ENCODE measurements around the gene GNAQ. TPM values are rescaled to one million over a fixed set of nuclear protein-coding genes. Genes with fewer than 3 reads are reported as not detected.
"Not testable (repeated sequence)": the region's sequence is repeated elsewhere in the genome, so short reads cannot be mapped to it uniquely, and the experiment has no call there.

Gene GNAQ
- polyA plus RNA-seq, 3 donors from 2014 or later = 4.5 to 7.4 (median 5.1) TPM

- H3K36me3 Mint-ChIP-seq = no peaks in the 10 kb centered on the region
- peaks cover 0 to 2% (median 0%) of the 10 kb centered on the region in 3 donors for H3K27me3 Mint-ChIP-seq (ENCODE audit: low read depth in 3 of 3)
- no peak for DNase-seq
- H3K4me1 Mint-ChIP-seq = peaks cover 7 to 16% of the 10 kb centered on the region in 2 donors
- peak overlapping the region in 1 of 6 donors; percentile 0 for H3K27ac Mint-ChIP-seq
- H3K9me3 Mint-ChIP-seq = no peaks in the 10 kb centered on the region
- H3K4me3 Mint-ChIP-seq = no peak overlapping the region
These were observed 140.3 kb downstream of the GNAQ start for GRCh38 chr9:77891128-77891800.

- no peaks in the 10 kb centered on the region for H3K27me3 Mint-ChIP-seq (ENCODE audit: low read depth in 3 of 3)
- DNase-seq = no peak
- H3K27ac Mint-ChIP-seq = no peak overlapping the region
- no peaks in the 10 kb centered on the region for H3K9me3 Mint-ChIP-seq
- H3K4me3 Mint-ChIP-seq = no peak overlapping the region
- H3K4me1 Mint-ChIP-seq = peaks cover 15 to 37% of the 10 kb centered on the region in 2 donors
- H3K36me3 Mint-ChIP-seq = no peaks in the 10 kb centered on the region
These were observed 143.9 kb downstream of the GNAQ start for GRCh38 chr9:77887662-77888061.

GRCh38 chr9:77885104-77885672 is 146.4 kb downstream of the GNAQ start:
- H3K9me3 Mint-ChIP-seq = no peaks in the 10 kb centered on the region
- no peaks in the 10 kb centered on the region for H3K36me3 Mint-ChIP-seq
- no peaks in the 10 kb centered on the region for H3K27me3 Mint-ChIP-seq (ENCODE audit: low read depth in 3 of 3)
- no peak overlapping the region for H3K4me3 Mint-ChIP-seq
- no peak for DNase-seq
- no peak overlapping the region for H3K27ac Mint-ChIP-seq
- peaks cover 14 to 36% of the 10 kb centered on the region in 2 donors for H3K4me1 Mint-ChIP-seq

GRCh38 chr9:77883846-77884771 is 147.5 kb downstream of the GNAQ start:
- H3K4me1 Mint-ChIP-seq = peaks cover 14 to 36% of the 10 kb centered on the region in 2 donors
- H3K9me3 Mint-ChIP-seq = no peaks in the 10 kb centered on the region
- no peaks in the 10 kb centered on the region for H3K27me3 Mint-ChIP-seq (ENCODE audit: low read depth in 3 of 3)
- no peak for DNase-seq
- peak overlapping the region in 1 of 6 donors; percentile 61 for H3K27ac Mint-ChIP-seq
- H3K4me3 Mint-ChIP-seq = no peak overlapping the region
- no peaks in the 10 kb centered on the region for H3K36me3 Mint-ChIP-seq

- no peaks in the 10 kb centered on the region for H3K36me3 Mint-ChIP-seq
- peaks cover 14 to 36% of the 10 kb centered on the region in 2 donors for H3K4me1 Mint-ChIP-seq
- no peaks in the 10 kb centered on the region for H3K9me3 Mint-ChIP-seq
- H3K4me3 Mint-ChIP-seq = no peak overlapping the region
- DNase-seq = no peak
- no peak overlapping the region for H3K27ac Mint-ChIP-seq
- peaks cover 0 to 1% (median 0%) of the 10 kb centered on the region in 3 donors for H3K27me3 Mint-ChIP-seq (ENCODE audit: low read depth in 3 of 3)
These were observed 148.5 kb downstream of the GNAQ start for GRCh38 chr9:77883133-77883532.

- Mint-ChIP-seq H3K9me3 (no peaks in the 10 kb centered on the region), H3K27me3 (ENCODE audit: low read depth in 3 of 3) (peaks cover 0 to 1% (median 0%) of the 10 kb centered on the region in 3 donors), H3K4me3 (no peak overlapping the region), H3K4me1 (peaks cover 14 to 36% of the 10 kb centered on the region in 2 donors), H3K27ac (no peak overlapping the region), H3K36me3 (no peaks in the 10 kb centered on the region)
- DNase-seq = no peak
These were observed 149.3 kb downstream of the GNAQ start for GRCh38 chr9:77882294-77882693.

- H3K36me3 Mint-ChIP-seq, H3K27ac Mint-ChIP-seq: not testable (repeated sequence)
- H3K4me1 Mint-ChIP-seq = peaks cover 14 to 36% of the 10 kb centered on the region in 2 donors
These were observed 150.0 kb downstream of the GNAQ start for GRCh38 chr9:77881634-77882033.

GRCh38 chr9:77881111-77881510 is 150.5 kb downstream of the GNAQ start:
- DNase-seq = no peak
- Mint-ChIP-seq H3K36me3 (no peaks in the 10 kb centered on the region), H3K27ac (no peak overlapping the region), H3K27me3 (ENCODE audit: low read depth in 3 of 3) (peaks cover 0 to 1% (median 0%) of the 10 kb centered on the region in 3 donors), H3K9me3 (no peaks in the 10 kb centered on the region), H3K4me3 (no peak overlapping the region), H3K4me1 (peaks cover 14 to 36% of the 10 kb centered on the region in 2 donors)

More at GRCh38 chr9:77881634-77882033, 150.0 kb downstream of the GNAQ start:
- DNase-seq; H3K27me3 Mint-ChIP-seq (ENCODE audit: low read depth in 3 of 3); H3K4me3 Mint-ChIP-seq; H3K9me3 Mint-ChIP-seq: not testable (repeated sequence)

GRCh38 chr9:77879437-77879943 is 152.1 kb downstream of the GNAQ start:
- DNase-seq = no peak
- no peaks in the 10 kb centered on the region for H3K9me3 Mint-ChIP-seq
- H3K4me3 Mint-ChIP-seq = no peak overlapping the region
- H3K27me3 Mint-ChIP-seq (ENCODE audit: low read depth in 3 of 3) = peaks cover 0 to 1% (median 0%) of the 10 kb centered on the region in 3 donors
- no peak overlapping the region for H3K27ac Mint-ChIP-seq
- H3K4me1 Mint-ChIP-seq = peaks cover 14 to 25% of the 10 kb centered on the region in 2 donors
- H3K36me3 Mint-ChIP-seq = no peaks in the 10 kb centered on the region

GRCh38 chr9:77878793-77879192 is 152.8 kb downstream of the GNAQ start:
- peaks cover 12 to 18% of the 10 kb centered on the region in 2 donors for H3K4me1 Mint-ChIP-seq
- not testable (repeated sequence) for H3K27me3 Mint-ChIP-seq (ENCODE audit: low read depth in 3 of 3); H3K4me3 Mint-ChIP-seq; H3K36me3 Mint-ChIP-seq; H3K27ac Mint-ChIP-seq; DNase-seq; H3K9me3 Mint-ChIP-seq

GRCh38 chr9:77877976-77878375 is 153.6 kb downstream of the GNAQ start:
- no peak for DNase-seq
- Mint-ChIP-seq H3K9me3 (no peaks in the 10 kb centered on the region), H3K27ac (no peak overlapping the region), H3K27me3 (ENCODE audit: low read depth in 3 of 3) (peaks cover 0 to 3% (median 0%) of the 10 kb centered on the region in 3 donors), H3K4me1 (peaks cover 3 to 10% of the 10 kb centered on the region in 2 donors), H3K4me3 (no peak overlapping the region), H3K36me3 (no peaks in the 10 kb centered on the region)

GRCh38 chr9:77876590-77876989 is 155.0 kb downstream of the GNAQ start:
- DNase-seq = no peak
- Mint-ChIP-seq H3K27ac (no peak overlapping the region), H3K27me3 (ENCODE audit: low read depth in 3 of 3) (peaks cover 0 to 3% (median 0%) of the 10 kb centered on the region in 3 donors), H3K4me1 (no peaks in the 10 kb centered on the region), H3K4me3 (no peak overlapping the region), H3K9me3 (no peaks in the 10 kb centered on the region), H3K36me3 (no peaks in the 10 kb centered on the region)

GRCh38 chr9:77876091-77876490 is 155.5 kb downstream of the GNAQ start:
- H3K4me3 Mint-ChIP-seq = no peak overlapping the region
- no peaks in the 10 kb centered on the region for H3K4me1 Mint-ChIP-seq
- no peak for DNase-seq
- no peak overlapping the region for H3K27ac Mint-ChIP-seq
- H3K36me3 Mint-ChIP-seq = no peaks in the 10 kb centered on the region
- peaks cover 0 to 3% (median 0%) of the 10 kb centered on the region in 3 donors for H3K27me3 Mint-ChIP-seq (ENCODE audit: low read depth in 3 of 3)
- H3K9me3 Mint-ChIP-seq = no peaks in the 10 kb centered on the region

- DNase-seq = no peak
- Mint-ChIP-seq H3K4me3 (no peak overlapping the region), H3K27me3 (ENCODE audit: low read depth in 3 of 3) (peaks cover 0 to 3% (median 0%) of the 10 kb centered on the region in 3 donors), H3K4me1 (no peaks in the 10 kb centered on the region), H3K36me3 (no peaks in the 10 kb centered on the region), H3K9me3 (no peaks in the 10 kb centered on the region), H3K27ac (no peak overlapping the region)
These were observed 158.7 kb downstream of the GNAQ start for GRCh38 chr9:77872863-77873262.

Data from immature natural killer cell (primary cell).